ENCODE data around the gene RNLS. TPM values are rescaled to one million over a fixed set of nuclear protein-coding genes. Genes with fewer than 3 reads are reported as not detected.

RNLS gene
- total and polyA plus RNA-seq, 2 of the 4 experiments (the other 2 are of a cell fraction) = 4.5 to 7.0 TPM

GRCh38 chr10:88399240-88399639, 183.9 kb downstream of the RNLS start:
- Histone ChIP-seq H3K9me3 (ENCODE audit: control insufficient read depth, insufficient read depth, low read length) (no peaks in the 10 kb centered on the region), H3K18ac (ENCODE audit: low read depth, low read length) (no peak overlapping the region), H3K56ac (ENCODE audit: extremely low read depth, insufficient read depth, low read length) (no peak overlapping the region), H2AFZ (replicated peaks; ENCODE audit: low read length, poor library complexity) (no peak overlapping the region), H3K4me1 (ENCODE audit: control insufficient read depth, insufficient read depth, low read length) (no peaks in the 10 kb centered on the region), H3K14ac (replicated peaks; ENCODE audit: low read depth, low read length) (no peak overlapping the region), H2BK20ac (ENCODE audit: low read depth, low read length) (no peak overlapping the region), H3K27me3 (ENCODE audit: control insufficient read depth, insufficient read depth, low read length) (no peaks in the 10 kb centered on the region), H2BK5ac (ENCODE audit: low read depth, low read length, poor library complexity, severe bottlenecking) (no peak overlapping the region), H2BK120ac (ENCODE audit: low read depth, low read length) (no peak overlapping the region), H3K36me3 (ENCODE audit: control insufficient read depth, insufficient read depth, low read length) (no peaks in the 10 kb centered on the region), H2AK5ac (ENCODE audit: low read depth, low read length) (no peak overlapping the region), H4K8ac (ENCODE audit: low read depth in 2 of 2, low read length in 2 of 2) (no peak overlapping the region), H2BK15ac (ENCODE audit: low read depth, low read length) (no peak overlapping the region), H3K27ac (ENCODE audit: insufficient read depth, low read length) (no peak overlapping the region), H3K23ac (ENCODE audit: low read depth, low read length) (no peak overlapping the region), H3K9ac (ENCODE audit: low read depth, low read length) (no peak overlapping the region), H2AK9ac (replicated peaks; ENCODE audit: low read depth, low read length, poor library complexity) (no peak overlapping the region), H4K20me1 (ENCODE audit: insufficient read depth, low read length) (no peaks in the 10 kb centered on the region), H4K91ac (ENCODE audit: insufficient read depth, low read depth, low read length) (no peak overlapping the region), H3K9me1 (ENCODE audit: insufficient read depth, low read length) (no peaks in the 10 kb centered on the region), H3K79me1 (ENCODE audit: low read depth in 1 of 2, low read length in 2 of 2) (no peaks in the 10 kb centered on the region), H3K4me3 (ENCODE audit: insufficient read depth, low read depth, low read length) (no peak overlapping the region), H4K5ac (ENCODE audit: low read depth, low read length) (no peak overlapping the region), H3K4me2 (ENCODE audit: low read depth, low read length) (no peak overlapping the region), H3K4ac (ENCODE audit: low read depth, low read length) (no peak overlapping the region)
- TF ChIP-seq SMC3 (IDR thresholded peaks at IDR 0.05; ENCODE audit: low read depth, low read length) (no peak), CTCF (conservative IDR thresholded peaks at IDR 0.05; ENCODE audit: low read depth, low read length) (no peak), RAD21 (IDR thresholded peaks at IDR 0.05; ENCODE audit: low read length) (no peak), POLR2A (IDR thresholded peaks at IDR 0.05; ENCODE audit: low read depth, low read length) (no peak), MAFK (IDR thresholded peaks at IDR 0.05; ENCODE audit: low read depth, low read length) (no peak), MXI1 (IDR thresholded peaks at IDR 0.05; ENCODE audit: borderline replicate concordance, low read depth, low read length) (no peak), NFE2L2 (IDR thresholded peaks at IDR 0.05; ENCODE audit: low read depth, low read length) (no peak), BHLHE40 (IDR thresholded peaks at IDR 0.05; ENCODE audit: low read depth, low read length) (no peak), CHD1 (IDR thresholded peaks at IDR 0.05; ENCODE audit: low read depth, low read length) (no peak), FOS (IDR thresholded peaks at IDR 0.05; ENCODE audit: low read depth, low read length) (no peak), RFX5 (IDR thresholded peaks at IDR 0.05; ENCODE audit: low read depth, low read length) (no peak), RCOR1 (IDR thresholded peaks at IDR 0.05; ENCODE audit: insufficient replicate concordance, low read length) (no peak), ELK1 (IDR thresholded peaks at IDR 0.05; ENCODE audit: borderline replicate concordance, low read depth, low read length) (no peak), MAZ (IDR thresholded peaks at IDR 0.05; ENCODE audit: borderline replicate concordance, low read depth, low read length) (no peak), CEBPB (IDR thresholded peaks at IDR 0.05; ENCODE audit: low read depth, low read length) (no peak)
- TF ChIP-seq, protein P1, sequence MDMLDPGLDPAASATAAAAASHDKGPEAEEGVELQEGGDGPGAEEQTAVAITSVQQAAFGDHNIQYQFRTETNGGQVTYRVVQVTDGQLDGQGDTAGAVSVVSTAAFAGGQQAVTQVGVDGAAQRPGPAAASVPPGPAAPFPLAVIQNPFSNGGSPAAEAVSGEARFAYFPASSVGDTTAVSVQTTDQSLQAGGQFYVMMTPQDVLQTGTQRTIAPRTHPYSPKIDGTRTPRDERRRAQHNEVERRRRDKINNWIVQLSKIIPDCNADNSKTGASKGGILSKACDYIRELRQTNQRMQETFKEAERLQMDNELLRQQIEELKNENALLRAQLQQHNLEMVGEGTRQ (IDR thresholded peaks at IDR 0.05; ENCODE audit: low read depth, low read length) = no peak
- no TSS peak for BruUV-seq (replicated peaks)
- dilution Hi-C loops (cut with HindIII; ENCODE audit: low sequenced_read_pairs, unreplicated experiment) = no loop called here
- no peak for ATAC-seq (ENCODE audit: low read depth)
- ChIA-PET CTCF (no interaction called here), POLR2A (ENCODE audit: unreplicated experiment) (no interaction called here)
- in situ Hi-C loops (cut with MboI; ENCODE audit: low sequenced_read_pairs) = no loop called here
- no peak for DNase-seq
- intact Hi-C loops (cut with micrococcal nuclease) = no loop called here
- no CpG with 5 or more reads among the region's 3 CpGs for WGBS, 2 experiments (ENCODE audit: extremely low coverage in 2 of 2, insufficient read length in 1 of 2)

Measured in IMR-90 (cell line).